ENCODE measurements around the gene PLPPR5. TPM values are rescaled to one million over a fixed set of nuclear protein-coding genes. Genes with fewer than 3 reads are reported as not detected.

Gene PLPPR5
- total and polyA plus RNA-seq, 2 of the 8 experiments (the other 6 are each of a cell fraction or from before 2014, with no cell fraction given), result 1.9 to 5.6 TPM

DNA sequence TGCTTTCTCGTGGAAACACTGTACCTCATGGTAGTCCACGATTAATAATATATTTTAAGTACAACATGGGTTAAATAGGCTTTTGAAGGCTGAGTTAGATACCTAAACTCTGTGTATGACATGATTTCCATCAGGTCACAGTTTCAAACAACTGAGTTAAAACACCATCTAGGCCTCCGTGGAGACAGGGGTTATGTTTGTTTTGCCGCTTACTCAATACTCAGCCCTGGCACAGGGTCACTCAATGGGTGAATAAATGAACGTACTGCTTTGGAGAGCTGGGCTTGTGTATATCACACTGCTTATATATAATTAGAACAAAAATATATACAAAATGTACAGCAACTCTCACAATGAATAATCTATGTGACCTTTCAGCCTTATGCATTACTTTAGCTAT, 72.5 kb downstream of the PLPPR5 start:
- FAIRE-seq, result no peak
- Histone ChIP-seq H3K9ac (replicated peaks in 1 of 4; ENCODE audit: extremely low read depth in 1 of 4, low read depth in 3 of 4, low read length in 3 of 4) (no peak overlapping the region), H2BK15ac (ENCODE audit: low read length) (no peak overlapping the region)
- TF ChIP-seq NANOG (IDR thresholded peaks at IDR 0.05; ENCODE audit: insufficient read depth, low read depth, low read length, poor library complexity, severe bottlenecking) (no peak), SP4 (IDR thresholded peaks at IDR 0.05; ENCODE audit: low read length) (no peak), CREB1 (IDR thresholded peaks at IDR 0.05) (no peak), SIX5 (IDR thresholded peaks at IDR 0.05; ENCODE audit: low read depth, low read length) (no peak), BRCA1 (IDR thresholded peaks at IDR 0.05; ENCODE audit: low read depth, low read length) (no peak), EP300 (IDR thresholded peaks at IDR 0.05; ENCODE audit: borderline replicate concordance in 1 of 2, low read depth in 2 of 2, low read length in 2 of 2) (no peak), JUND (IDR thresholded peaks at IDR 0.05; ENCODE audit: low read length) (no peak), SRF (IDR thresholded peaks at IDR 0.05; ENCODE audit: low read depth, low read length) (no peak), RBBP5 (IDR thresholded peaks at IDR 0.05; ENCODE audit: borderline replicate concordance, low read depth, low read length) (no peak), CHD2 (IDR thresholded peaks at IDR 0.05; ENCODE audit: low read length) (no peak)
- TF ChIP-seq, protein P1, sequence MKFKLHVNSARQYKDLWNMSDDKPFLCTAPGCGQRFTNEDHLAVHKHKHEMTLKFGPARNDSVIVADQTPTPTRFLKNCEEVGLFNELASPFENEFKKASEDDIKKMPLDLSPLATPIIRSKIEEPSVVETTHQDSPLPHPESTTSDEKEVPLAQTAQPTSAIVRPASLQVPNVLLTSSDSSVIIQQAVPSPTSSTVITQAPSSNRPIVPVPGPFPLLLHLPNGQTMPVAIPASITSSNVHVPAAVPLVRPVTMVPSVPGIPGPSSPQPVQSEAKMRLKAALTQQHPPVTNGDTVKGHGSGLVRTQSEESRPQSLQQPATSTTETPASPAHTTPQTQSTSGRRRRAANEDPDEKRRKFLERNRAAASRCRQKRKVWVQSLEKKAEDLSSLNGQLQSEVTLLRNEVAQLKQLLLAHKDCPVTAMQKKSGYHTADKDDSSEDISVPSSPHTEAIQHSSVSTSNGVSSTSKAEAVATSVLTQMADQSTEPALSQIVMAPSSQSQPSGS (IDR thresholded peaks at IDR 0.05; ENCODE audit: low read length), result no peak
- TF ChIP-seq, protein P2, sequence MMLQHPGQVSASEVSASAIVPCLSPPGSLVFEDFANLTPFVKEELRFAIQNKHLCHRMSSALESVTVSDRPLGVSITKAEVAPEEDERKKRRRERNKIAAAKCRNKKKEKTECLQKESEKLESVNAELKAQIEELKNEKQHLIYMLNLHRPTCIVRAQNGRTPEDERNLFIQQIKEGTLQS (IDR thresholded peaks at IDR 0.05; ENCODE audit: insufficient read depth, low read depth, low read length), result no peak

More for the DNA sequence above, 72.5 kb downstream of the PLPPR5 start:
- Histone ChIP-seq H3K18ac (ENCODE audit: extremely low read depth, low read length) (no peak overlapping the region), H3K4me1 (replicated peaks in 1 of 4; ENCODE audit: control insufficient read depth in 3 of 4, insufficient read depth in 4 of 4, low read length in 3 of 4) (peaks cover 0 to 5% (median 0%) of the 10 kb centered on the region in 4 experiments; a peak in 2 of 7 replicates), H3K23ac (ENCODE audit: insufficient read length) (no peak overlapping the region), H3K4me3 (ENCODE audit: extremely low read depth in 1 of 4, insufficient read depth in 2 of 4, low read depth in 3 of 4, low read length in 4 of 4) (no peak overlapping the region), H3K27ac (ENCODE audit: low read depth, low read length) (no peak overlapping the region), H2BK120ac (replicated peaks; ENCODE audit: low read depth, low read length) (no peak overlapping the region), H2BK5ac (ENCODE audit: low read depth, low read length) (no peak overlapping the region), H3K14ac (ENCODE audit: insufficient read length) (no peak overlapping the region), H3K79me2 (ENCODE audit: control insufficient read depth in 1 of 2, insufficient read depth in 2 of 2, low read length in 2 of 2) (no peaks in the 10 kb centered on the region), H3K56ac (replicated peaks; ENCODE audit: insufficient read length, low read depth, low read length) (no peak overlapping the region), H2BK20ac (ENCODE audit: low read length) (no peak overlapping the region), H4K91ac (replicated peaks; ENCODE audit: insufficient read length, low read length) (no peak overlapping the region), H2AK5ac (ENCODE audit: low read depth, low read length) (no peak overlapping the region), H2BK12ac (ENCODE audit: low read depth, low read length) (no peak overlapping the region), H3K27me3 (replicated peaks in 1 of 4; ENCODE audit: control insufficient read depth in 3 of 4, extremely low read depth in 1 of 4, insufficient read depth in 3 of 4, low read length in 3 of 4) (no peaks in the 10 kb centered on the region), H3K36me3 (ENCODE audit: control insufficient read depth in 2 of 4, insufficient read depth in 4 of 4, low read length in 3 of 4) (no peaks in the 10 kb centered on the region), H4K8ac (ENCODE audit: extremely low read depth, insufficient read depth, low read length) (no peak overlapping the region), H4K20me1 (replicated peaks in 1 of 2; ENCODE audit: control insufficient read depth in 1 of 2, insufficient read depth in 2 of 2, low read length in 2 of 2) (no peaks in the 10 kb centered on the region), H4K5ac (ENCODE audit: insufficient read length, low read depth, low read length) (no peak overlapping the region), H2AFZ (ENCODE audit: low read length) (no peak overlapping the region), H3K23me2 (ENCODE audit: low read depth, low read length) (no peaks in the 10 kb centered on the region; the same call in 1 of the 2 replicates), H3K4ac (replicated peaks; ENCODE audit: insufficient read length, low read depth, low read length) (no peak overlapping the region), H3K4me2 (ENCODE audit: insufficient read depth in 1 of 2, low read depth in 2 of 2, low read length in 2 of 2) (no peak overlapping the region), H3K79me1 (ENCODE audit: low read depth, low read length) (no peaks in the 10 kb centered on the region), H3K9me3 (ENCODE audit: insufficient read depth in 2 of 2, low read depth in 1 of 2, low read length in 1 of 2) (no peaks in the 10 kb centered on the region)
- no peak for DNase-seq (ENCODE audit: low read depth in 1 of 2, low spot score in 2 of 2)
- ChIA-PET CTCF (ENCODE audit: partially characterized antibody) (no interaction called here), POLR2A (ENCODE audit: partially characterized antibody) (no interaction called here)
- WGBS, 2 experiments (ENCODE audit: extremely low coverage in 1 of 2, insufficient coverage in 1 of 2, insufficient read length in 1 of 2, insufficient replicate concordance in 2 of 2, low coverage in 1 of 2, low lambda C conversion rate in 2 of 2, missing lambda C conversion rate in 1 of 2), result 92% methylated on average over 5 of the region's 5 CpGs; no CpG with 5 or more reads in 1 of the 2 experiments
